AG09309 (cell line): Measurements from ENCODE around the gene NBEAL2.

Source experiments
- DNase-seq: peaks from one replicate; pipeline ENCODE4 v3.0.0-alpha.2; 2010; ENCODE audit warnings: low read depth
- H3K4me3 ChIP-seq: 2 replicates; pipeline ENCODE4 v1.5.1; 2011; ENCODE audit warnings: mild to moderate bottlenecking, low read depth, low read length, moderate library complexity; ENCODE audit not compliant: control insufficient read depth
- CTCF ChIP-seq: IDR thresholded peaks from 2 replicates; pipeline ENCODE4 v1.5.1; 2011; ENCODE audit warnings: mild to moderate bottlenecking, low read depth, low read length, inconsistent platforms; ENCODE audit not compliant: insufficient read depth, control insufficient read depth; ENCODE audit errors: missing control alignments

NBEAL2 gene

GRCh38 chr3:47041114-47041513 is 61.6 kb downstream of the NBEAL2 start:
- no peak for TF ChIP-seq CTCF
- no peak overlapping the region for H3K4me3 ChIP-seq
- DNase-seq = no peak

GRCh38 chr3:47042231-47042791 is 62.8 kb downstream of the NBEAL2 start:
- H3K4me3 ChIP-seq = no peak overlapping the region
- DNase-seq = no peak
- TF ChIP-seq CTCF = no peak

- no peak for DNase-seq
- TF ChIP-seq CTCF = no peak
- H3K4me3 ChIP-seq = no peak overlapping the region
Observed at GRCh38 chr3:47047069-47047468, 67.6 kb downstream of the NBEAL2 start.

GRCh38 chr3:47047673-47048072 is 68.2 kb downstream of the NBEAL2 start:
- TF ChIP-seq CTCF = no peak
- H3K4me3 ChIP-seq = no peak overlapping the region
- DNase-seq = no peak

- no peak for DNase-seq
- TF ChIP-seq CTCF = no peak
Observed at GRCh38 chr3:47054412-47054811, 74.9 kb downstream of the NBEAL2 start.

GRCh38 chr3:47056705-47057104 is 77.2 kb downstream of the NBEAL2 start:
- no peak overlapping the region for H3K4me3 ChIP-seq
- no peak for DNase-seq
- TF ChIP-seq CTCF = no peak

More at GRCh38 chr3:47054412-47054811, 74.9 kb downstream of the NBEAL2 start:
- H3K4me3 ChIP-seq = no peak overlapping the region
